IPS DF 4.7 (cell line): Measurements from ENCODE around the gene MINDY4.

ENCODE experiments used
- DNase-seq: peaks from one replicate; pipeline ENCODE4 v3.0.0-alpha.2; 2013; ENCODE audit warnings: low spot score; ENCODE audit errors: extremely low read depth

MINDY4 gene

DNA sequence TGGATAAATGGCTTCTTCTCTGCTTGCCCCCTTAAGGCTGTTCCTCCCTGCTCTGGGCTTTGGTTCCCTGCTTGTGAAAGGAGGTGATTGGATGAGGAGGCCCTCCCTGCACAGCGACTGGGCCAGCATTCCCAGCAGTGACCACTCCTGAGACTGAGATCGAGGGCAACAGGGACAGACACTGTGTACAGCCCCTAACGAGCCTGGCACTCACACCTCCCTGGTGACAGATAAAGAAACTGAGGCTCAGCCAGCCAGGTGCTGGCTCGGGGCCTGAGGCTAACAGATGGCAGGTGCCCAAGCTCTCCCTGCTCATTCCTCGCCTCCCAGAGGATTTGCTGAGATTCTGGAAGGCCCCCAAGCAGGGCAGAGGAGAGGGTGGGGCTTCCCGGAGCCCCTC, 128.4 kb downstream of the MINDY4 start:
- no peak for DNase-seq

DNA sequence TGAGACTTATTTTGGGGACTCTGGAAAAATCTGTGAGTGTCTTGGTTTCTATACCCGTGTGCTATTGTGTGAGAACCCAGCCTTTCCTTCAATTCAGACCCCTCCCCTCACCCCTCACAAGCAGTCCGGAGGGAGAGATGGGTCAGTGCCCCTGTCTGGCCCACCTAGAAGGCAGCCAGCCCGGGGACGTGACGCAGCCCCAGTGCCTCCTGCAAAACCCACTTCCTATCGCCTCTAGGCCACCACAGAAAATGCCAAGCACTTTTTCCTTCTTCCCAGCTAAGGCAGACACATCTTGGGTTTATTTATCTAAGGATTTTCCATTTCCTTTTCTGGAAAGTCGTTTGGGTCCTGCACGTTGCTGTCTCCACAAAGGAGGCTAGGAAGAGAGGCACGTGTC, 128.8 kb downstream of the MINDY4 start:
- no peak for DNase-seq

- no peak for DNase-seq
Observed at GRCh38 chr7:30900803-30901362, 129.7 kb downstream of the MINDY4 start.

DNA sequence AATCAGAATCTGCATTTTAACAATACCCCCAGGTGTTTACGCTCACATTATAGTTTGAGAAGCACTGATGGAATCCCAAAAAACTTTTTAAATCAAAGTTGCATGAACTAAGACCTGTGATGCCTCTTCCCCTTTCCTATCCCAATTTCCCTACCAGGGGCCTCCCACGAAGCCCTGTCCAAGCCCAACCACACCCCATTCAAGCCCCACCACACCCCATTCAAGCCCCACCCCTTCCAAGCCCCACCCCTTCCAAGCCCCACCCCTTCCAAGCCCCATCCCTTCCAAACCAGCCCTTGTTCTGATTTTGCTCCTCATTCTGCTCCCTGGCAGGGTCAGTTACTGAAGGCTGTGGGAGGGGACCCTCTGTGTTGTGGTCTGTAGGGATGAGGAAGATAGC, 130.6 kb downstream of the MINDY4 start:
- DNase-seq = no peak

DNA sequence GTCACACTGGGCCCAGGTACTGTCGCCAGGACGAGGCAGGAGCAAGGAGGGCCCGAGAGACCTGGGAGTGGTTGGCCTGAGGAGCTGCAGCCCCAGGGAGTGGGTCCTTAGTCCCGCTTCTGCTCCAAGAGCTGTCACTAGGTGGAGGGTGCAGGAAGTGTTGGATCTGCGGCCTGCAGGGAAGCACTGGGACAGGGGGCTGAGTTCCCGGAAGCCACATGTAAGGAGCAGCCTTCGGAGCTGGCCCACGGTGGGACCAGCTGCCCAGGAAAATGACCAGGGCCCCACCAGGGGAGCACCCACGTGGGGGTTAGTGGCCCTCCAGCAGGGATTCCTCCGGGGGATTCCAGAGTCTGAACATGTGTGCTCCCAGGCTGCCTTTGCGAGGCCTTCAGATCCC, 131.2 kb downstream of the MINDY4 start:
- no peak for DNase-seq

- no peak for DNase-seq
Observed at GRCh38 chr7:30903146-30903545, 131.9 kb downstream of the MINDY4 start.

DNA sequence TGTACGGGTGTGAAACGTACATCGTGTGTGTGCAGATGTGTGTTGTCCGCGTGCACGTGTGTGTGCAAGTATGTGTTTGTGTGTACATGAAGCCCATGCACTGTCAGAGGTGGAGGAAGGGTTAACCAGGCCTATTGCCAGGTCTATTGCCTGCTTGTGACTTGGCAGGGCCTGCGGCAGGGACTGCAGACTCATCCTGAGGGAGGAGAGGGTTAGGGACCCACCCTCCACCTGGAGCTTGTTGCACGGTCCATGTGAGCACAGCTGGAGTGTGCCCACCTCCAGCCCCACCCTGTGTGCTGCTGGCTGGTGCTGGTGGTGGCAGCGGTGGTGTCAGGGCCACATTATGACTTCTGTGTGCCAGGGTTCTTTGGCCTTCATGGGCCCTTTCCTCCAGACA, 133.3 kb downstream of the MINDY4 start:
- no peak for DNase-seq

DNA sequence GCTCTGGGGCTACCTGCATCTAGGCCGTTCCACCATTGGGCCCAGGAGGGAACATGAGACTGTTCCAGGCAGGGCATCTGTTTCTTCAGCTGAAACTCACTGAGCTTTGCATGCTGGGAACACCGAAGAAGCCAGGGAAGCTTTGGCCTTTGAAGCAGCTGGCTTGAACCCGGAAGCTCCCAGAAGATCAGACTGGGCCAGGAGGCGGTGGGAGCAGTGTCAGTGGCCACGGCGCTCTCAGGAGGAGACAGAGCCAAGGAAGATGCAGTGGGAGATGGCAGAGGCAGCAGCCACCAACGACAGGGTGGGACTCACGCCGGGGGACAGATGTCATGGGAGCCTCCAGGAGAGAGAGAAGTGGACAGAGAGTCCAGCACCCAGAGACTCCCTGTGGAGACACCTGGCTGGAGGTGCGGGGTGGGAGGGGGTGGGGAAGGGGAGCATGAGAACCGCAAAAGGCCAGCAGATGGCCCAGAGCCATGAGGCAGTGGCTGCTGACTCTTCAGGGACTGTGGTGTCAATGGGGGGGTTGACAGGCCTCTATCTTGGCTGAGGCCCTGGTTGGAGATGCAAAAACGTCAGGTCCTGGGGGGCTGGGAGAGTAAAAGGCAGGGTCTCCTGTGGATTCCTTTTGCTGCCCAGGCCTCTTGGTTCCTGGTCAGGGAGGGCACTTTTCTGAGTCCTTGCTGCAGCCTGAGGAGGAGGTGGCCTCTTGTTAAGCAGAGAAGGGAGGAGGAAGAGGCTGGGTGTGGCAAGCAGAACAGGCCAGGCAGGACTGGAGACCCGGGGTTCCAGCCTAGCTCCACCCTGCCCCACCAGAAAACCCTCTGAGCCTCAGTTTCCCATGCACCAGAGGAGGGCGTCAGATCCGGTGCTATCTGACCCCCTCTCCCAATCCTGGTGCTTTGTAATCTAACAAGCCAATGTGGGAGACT, 134.1 kb downstream of the MINDY4 start:
- no peak for DNase-seq

DNA sequence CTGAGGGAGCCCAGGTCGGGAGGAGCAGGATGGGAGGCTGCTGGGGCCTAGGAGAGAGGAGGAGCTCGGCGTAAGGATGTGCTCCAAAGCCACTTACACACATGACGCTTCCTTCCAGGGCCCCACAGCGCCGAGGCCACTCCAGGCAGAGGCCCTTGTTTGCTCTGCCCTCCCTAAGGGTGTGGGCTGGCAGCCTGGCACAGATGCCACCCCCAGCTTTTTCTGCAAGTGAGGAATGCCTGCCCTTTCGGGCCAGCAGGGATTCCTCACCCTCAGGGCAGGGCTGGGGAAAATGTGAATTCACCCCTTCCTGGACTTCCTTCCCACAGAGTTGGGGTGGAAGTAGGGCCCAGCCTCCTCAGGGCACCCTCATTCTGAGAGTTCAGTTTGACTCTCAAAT, 134.8 kb downstream of the MINDY4 start:
- no peak for DNase-seq

DNA sequence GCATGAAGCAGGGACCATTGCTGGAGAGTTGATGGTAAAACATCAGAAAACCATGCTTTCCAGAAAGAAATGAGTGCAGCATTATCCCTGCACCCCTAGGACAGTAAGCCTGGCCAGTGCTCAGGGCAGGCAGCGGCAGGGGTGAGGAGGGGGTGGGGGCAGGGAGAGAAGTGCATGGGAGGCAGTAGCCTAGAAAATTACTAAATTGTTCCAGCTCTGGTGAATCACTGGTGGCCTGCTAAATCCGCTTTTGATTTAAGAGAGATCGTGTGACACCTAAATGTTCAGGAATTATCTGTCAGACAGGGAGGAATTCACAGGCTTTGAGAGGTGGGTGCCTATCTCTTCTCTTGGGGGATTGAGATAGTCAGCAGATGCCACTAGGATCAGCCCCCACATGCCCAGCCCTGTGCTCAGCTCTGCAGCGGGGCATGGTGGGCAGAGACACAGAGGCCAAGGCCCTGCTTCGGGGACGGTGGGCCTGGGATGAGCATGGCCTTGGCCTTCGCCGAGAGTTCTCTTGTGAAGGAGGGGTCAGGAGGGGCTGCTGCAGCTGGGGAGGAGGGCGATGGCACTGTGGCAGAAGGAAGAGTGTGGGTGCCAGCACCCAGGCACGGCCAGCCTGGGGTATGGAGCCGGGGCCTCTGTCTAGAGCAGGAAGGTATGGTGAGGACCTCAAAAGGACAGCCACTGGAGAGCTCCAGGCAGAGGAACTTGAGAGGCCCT, 135.5 kb downstream of the MINDY4 start:
- no peak for DNase-seq

- no peak for DNase-seq
Observed at GRCh38 chr7:30907527-30908267, 136.5 kb downstream of the MINDY4 start.

DNA sequence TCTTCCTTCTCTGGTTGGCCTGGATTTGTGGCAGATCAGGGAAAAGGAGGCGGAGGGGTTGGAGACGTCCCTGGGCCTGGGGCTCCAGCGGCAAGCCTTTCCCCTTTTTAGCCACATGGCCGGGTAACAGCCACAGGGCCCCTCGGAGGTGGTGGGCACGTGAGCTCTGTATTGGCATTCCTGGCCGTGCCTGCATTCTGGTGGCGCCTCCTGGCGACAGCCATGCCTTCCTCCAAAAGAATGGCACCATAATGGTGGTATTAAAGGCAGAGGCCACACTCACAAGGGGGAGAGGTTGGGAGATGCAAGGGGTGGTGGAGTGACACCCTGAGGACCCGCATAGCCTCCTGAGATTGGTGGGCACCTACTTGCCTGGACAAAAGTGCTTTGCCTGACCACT, 137.5 kb downstream of the MINDY4 start:
- DNase-seq = peak; percentile 28

- DNase-seq = no peak
Observed at GRCh38 chr7:30909431-30909830, 138.2 kb downstream of the MINDY4 start.

- DNase-seq = no peak
Observed at GRCh38 chr7:30910411-30911073, 139.3 kb downstream of the MINDY4 start.

DNA sequence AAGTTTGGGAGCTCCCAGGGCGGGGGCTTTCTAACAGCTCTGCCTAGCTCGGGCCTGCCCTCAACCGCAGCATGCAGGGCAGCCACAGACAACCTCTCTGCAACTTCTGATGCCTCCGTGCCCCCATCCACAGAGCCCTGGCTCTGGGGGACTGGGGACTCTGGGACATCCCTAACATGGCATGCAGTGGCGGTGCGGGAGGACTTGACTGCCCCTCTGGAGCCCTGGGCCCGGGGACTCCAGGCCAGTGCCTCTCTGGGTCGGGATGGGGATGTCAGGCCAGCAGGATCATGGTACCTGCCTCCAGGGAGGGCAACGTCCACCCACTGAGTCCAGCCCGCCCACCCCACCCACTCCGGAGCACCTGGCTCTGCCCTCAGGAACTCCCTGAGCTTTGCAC, 139.9 kb downstream of the MINDY4 start:
- no peak for DNase-seq

GRCh38 chr7:30911561-30911969, 140.3 kb downstream of the MINDY4 start, which contains the start of gene AQP1:
Gene AQP1, plus strand, starts transcription at chr7:30911853. Its CDS starts 57 bp downstream, at chr7:30911910.
- no peak for DNase-seq

DNA sequence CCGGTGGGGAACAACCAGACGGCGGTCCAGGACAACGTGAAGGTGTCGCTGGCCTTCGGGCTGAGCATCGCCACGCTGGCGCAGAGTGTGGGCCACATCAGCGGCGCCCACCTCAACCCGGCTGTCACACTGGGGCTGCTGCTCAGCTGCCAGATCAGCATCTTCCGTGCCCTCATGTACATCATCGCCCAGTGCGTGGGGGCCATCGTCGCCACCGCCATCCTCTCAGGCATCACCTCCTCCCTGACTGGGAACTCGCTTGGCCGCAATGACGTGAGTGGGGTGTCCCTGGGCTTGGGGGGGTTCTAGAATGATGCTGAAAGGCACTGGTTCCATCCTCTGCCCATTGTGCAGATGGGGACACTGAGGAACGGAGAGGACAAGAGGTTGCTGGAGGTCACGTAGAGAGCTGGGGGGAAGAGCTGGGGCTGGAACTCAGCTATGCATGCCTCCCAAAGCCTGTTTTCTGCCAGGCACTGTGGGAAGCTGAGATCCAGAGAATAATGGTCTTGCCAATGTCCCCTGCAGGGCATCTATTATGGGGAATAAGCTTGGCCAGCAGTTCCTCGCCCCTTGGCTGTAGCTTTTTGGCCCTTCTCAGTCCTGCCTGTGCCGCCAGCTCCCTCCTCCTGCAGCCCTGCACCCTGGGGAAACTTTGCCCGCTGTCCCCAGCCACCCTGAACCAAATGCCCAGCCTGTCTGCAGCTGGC, 141.0 kb downstream of the MINDY4 start:
- DNase-seq = no peak

- DNase-seq = no peak
Observed at GRCh38 chr7:30912731-30912985, 141.4 kb downstream of the MINDY4 start.

GRCh38 chr7:30912986-30913811, 142.0 kb downstream of the MINDY4 start:
- no peak for DNase-seq
